ENCODE measurements around the gene SCN8A. TPM values are rescaled to one million over a fixed set of nuclear protein-coding genes. Genes with fewer than 3 reads are reported as not detected.

The SCN8A gene
- total RNA-seq, 1 donor, result 0.21 TPM

GRCh38 chr12:51746416-51746815, 155.4 kb downstream of the SCN8A start:
- Histone ChIP-seq H3K9me3 (ENCODE audit: low read depth, low read length) (no peaks in the 10 kb centered on the region), H3K27me3 (ENCODE audit: insufficient read depth, low read length) (no peaks in the 10 kb centered on the region), H3K4me3 (ENCODE audit: low read length) (no peak overlapping the region), H3K4me1 (ENCODE audit: insufficient read depth, low read length) (no peaks in the 10 kb centered on the region)

- no peaks in the 10 kb centered on the region for H3K27me3 ChIP-seq (ENCODE audit: insufficient read depth, low read length)
- no peak overlapping the region for H3K4me3 ChIP-seq (ENCODE audit: low read length)
- no peaks in the 10 kb centered on the region for H3K4me1 ChIP-seq (ENCODE audit: insufficient read depth, low read length)
Measured at GRCh38 chr12:51748235-51748634, 157.2 kb downstream of the SCN8A start.

GRCh38 chr12:51749206-51749985, 158.4 kb downstream of the SCN8A start:
- H3K4me1 ChIP-seq (ENCODE audit: insufficient read depth, low read length), result no peaks in the 10 kb centered on the region
- no peaks in the 10 kb centered on the region for H3K9me3 ChIP-seq (ENCODE audit: low read depth, low read length)
- H3K27me3 ChIP-seq (ENCODE audit: insufficient read depth, low read length), result no peaks in the 10 kb centered on the region
- H3K4me3 ChIP-seq (ENCODE audit: low read length), result no peak overlapping the region

More at GRCh38 chr12:51748235-51748634, 157.2 kb downstream of the SCN8A start:
- H3K9me3 ChIP-seq (ENCODE audit: low read depth, low read length), result no peaks in the 10 kb centered on the region

- Histone ChIP-seq H3K4me3 (ENCODE audit: low read length) (no peak overlapping the region), H3K27me3 (ENCODE audit: insufficient read depth, low read length) (no peaks in the 10 kb centered on the region), H3K4me1 (ENCODE audit: insufficient read depth, low read length) (no peaks in the 10 kb centered on the region), H3K9me3 (ENCODE audit: low read depth, low read length) (no peaks in the 10 kb centered on the region)
Measured at GRCh38 chr12:51749986-51750317, 158.9 kb downstream of the SCN8A start.

GRCh38 chr12:51751661-51752060, 160.6 kb downstream of the SCN8A start:
- no peaks in the 10 kb centered on the region for H3K9me3 ChIP-seq (ENCODE audit: low read depth, low read length)
- no peak overlapping the region for H3K4me3 ChIP-seq (ENCODE audit: low read length)
- no peaks in the 10 kb centered on the region for H3K4me1 ChIP-seq (ENCODE audit: insufficient read depth, low read length)
- no peaks in the 10 kb centered on the region for H3K27me3 ChIP-seq (ENCODE audit: insufficient read depth, low read length)

- H3K4me3 ChIP-seq (ENCODE audit: low read length), result no peak overlapping the region
- H3K27me3 ChIP-seq (ENCODE audit: insufficient read depth, low read length), result no peaks in the 10 kb centered on the region
Measured at GRCh38 chr12:51752234-51752889, 161.3 kb downstream of the SCN8A start.

GRCh38 chr12:51753980-51754675, 163.1 kb downstream of the SCN8A start:
- H3K4me1 ChIP-seq (ENCODE audit: insufficient read depth, low read length), result no peaks in the 10 kb centered on the region
- no peak overlapping the region for H3K4me3 ChIP-seq (ENCODE audit: low read length)
- H3K27me3 ChIP-seq (ENCODE audit: insufficient read depth, low read length), result no peaks in the 10 kb centered on the region
- no peaks in the 10 kb centered on the region for H3K9me3 ChIP-seq (ENCODE audit: low read depth, low read length)

More at GRCh38 chr12:51752234-51752889, 161.3 kb downstream of the SCN8A start:
- H3K9me3 ChIP-seq (ENCODE audit: low read depth, low read length), result no peaks in the 10 kb centered on the region
- H3K4me1 ChIP-seq (ENCODE audit: insufficient read depth, low read length), result no peaks in the 10 kb centered on the region

- H3K9me3 ChIP-seq (ENCODE audit: low read depth, low read length), result no peaks in the 10 kb centered on the region
- H3K27me3 ChIP-seq (ENCODE audit: insufficient read depth, low read length), result no peaks in the 10 kb centered on the region
- no peak overlapping the region for H3K4me3 ChIP-seq (ENCODE audit: low read length)
- H3K4me1 ChIP-seq (ENCODE audit: insufficient read depth, low read length), result no peaks in the 10 kb centered on the region
Measured at GRCh38 chr12:51755251-51755650, 164.2 kb downstream of the SCN8A start.

GRCh38 chr12:51759175-51759574, 168.1 kb downstream of the SCN8A start:
- Histone ChIP-seq H3K4me1 (ENCODE audit: insufficient read depth, low read length) (no peaks in the 10 kb centered on the region), H3K27me3 (ENCODE audit: insufficient read depth, low read length) (no peaks in the 10 kb centered on the region), H3K4me3 (ENCODE audit: low read length) (no peak overlapping the region), H3K9me3 (ENCODE audit: low read depth, low read length) (no peaks in the 10 kb centered on the region)

- Histone ChIP-seq H3K27me3 (ENCODE audit: insufficient read depth, low read length) (no peaks in the 10 kb centered on the region), H3K9me3 (ENCODE audit: low read depth, low read length) (no peaks in the 10 kb centered on the region), H3K4me3 (ENCODE audit: low read length) (no peak overlapping the region), H3K4me1 (ENCODE audit: insufficient read depth, low read length) (no peaks in the 10 kb centered on the region)
Measured at GRCh38 chr12:51759695-51760094, 168.7 kb downstream of the SCN8A start.

- no peaks in the 10 kb centered on the region for H3K27me3 ChIP-seq (ENCODE audit: insufficient read depth, low read length)
- no peaks in the 10 kb centered on the region for H3K9me3 ChIP-seq (ENCODE audit: low read depth, low read length)
- no peak overlapping the region for H3K4me3 ChIP-seq (ENCODE audit: low read length)
- no peaks in the 10 kb centered on the region for H3K4me1 ChIP-seq (ENCODE audit: insufficient read depth, low read length)
Measured at GRCh38 chr12:51760231-51760630, 169.2 kb downstream of the SCN8A start.

- Histone ChIP-seq H3K27me3 (ENCODE audit: insufficient read depth, low read length) (no peaks in the 10 kb centered on the region), H3K9me3 (ENCODE audit: low read depth, low read length) (no peaks in the 10 kb centered on the region), H3K4me3 (ENCODE audit: low read length) (no peak overlapping the region), H3K4me1 (ENCODE audit: insufficient read depth, low read length) (no peaks in the 10 kb centered on the region)
Measured at GRCh38 chr12:51763743-51764142, 172.7 kb downstream of the SCN8A start.

- no peak overlapping the region for H3K4me3 ChIP-seq (ENCODE audit: low read length)
Measured at GRCh38 chr12:51766067-51766676, 175.1 kb downstream of the SCN8A start.

GRCh38 chr12:51771008-51771407, 180.0 kb downstream of the SCN8A start:
- H3K4me3 ChIP-seq (ENCODE audit: low read length), result no peak overlapping the region
- no peaks in the 10 kb centered on the region for H3K27me3 ChIP-seq (ENCODE audit: insufficient read depth, low read length)
- peaks cover 9% of the 10 kb centered on the region for H3K4me1 ChIP-seq (ENCODE audit: insufficient read depth, low read length)
- H3K9me3 ChIP-seq (ENCODE audit: low read depth, low read length), result no peaks in the 10 kb centered on the region

More at GRCh38 chr12:51766067-51766676, 175.1 kb downstream of the SCN8A start:
- H3K27me3 ChIP-seq (ENCODE audit: insufficient read depth, low read length), result no peaks in the 10 kb centered on the region
- no peaks in the 10 kb centered on the region for H3K4me1 ChIP-seq (ENCODE audit: insufficient read depth, low read length)
- H3K9me3 ChIP-seq (ENCODE audit: low read depth, low read length), result no peaks in the 10 kb centered on the region

Data from mononuclear cell (primary cell).